Eye (tissue), 1 donor: ENCODE data around the gene CDKN1A.
A peak's percentile ranks its signal among the peaks of the same experiment; 100 is the strongest.
"Not testable (repeated sequence)": the region's sequence is repeated elsewhere in the genome, so short reads cannot be mapped to it uniquely, and the experiment has no call there.

Experiments
- DNase-seq: peaks from one replicate; pipeline ENCODE4 v3.0.0-alpha.2; 2015

The CDKN1A gene

GRCh38 chr6:36722879-36723278, 44.4 kb downstream of the CDKN1A start:
- DNase-seq = no peak

- not testable (repeated sequence) for DNase-seq
These were observed 45.5 kb downstream of the CDKN1A start for GRCh38 chr6:36723992-36724391.

- peak; percentile 58 for DNase-seq
These were observed 46.2 kb downstream of the CDKN1A start for GRCh38 chr6:36724514-36725390.

- no peak for DNase-seq
These were observed 47.1 kb downstream of the CDKN1A start for GRCh38 chr6:36725581-36725980.

- no peak for DNase-seq
These were observed 49.0 kb downstream of the CDKN1A start for GRCh38 chr6:36727505-36728021.

- DNase-seq = no peak
These were observed 50.0 kb downstream of the CDKN1A start for GRCh38 chr6:36728289-36729160.

GRCh38 chr6:36729161-36729524, 50.6 kb downstream of the CDKN1A start:
- DNase-seq = no peak

- DNase-seq = no peak
These were observed 52.2 kb downstream of the CDKN1A start for GRCh38 chr6:36730424-36731380.

- no peak for DNase-seq
These were observed 53.3 kb downstream of the CDKN1A start for GRCh38 chr6:36731622-36732310.

- no peak for DNase-seq
These were observed 54.8 kb downstream of the CDKN1A start for GRCh38 chr6:36733300-36733699.

- DNase-seq = no peak
These were observed 56.1 kb downstream of the CDKN1A start for GRCh38 chr6:36734486-36735060.

- peak; percentile 56 for DNase-seq
These were observed 56.9 kb downstream of the CDKN1A start for GRCh38 chr6:36735110-36736071.
